Smooth muscle cell (in vitro differentiated cells): ENCODE results near the gene MUL1. TPM values are rescaled to one million over a fixed set of nuclear protein-coding genes. Genes with fewer than 3 reads are reported as not detected.
A peak's percentile ranks its signal among the peaks of the same experiment; 100 is the strongest.

ENCODE experiments used
- DNase-seq: peaks from one replicate; lab custom pipeline; 2025; ENCODE audit not compliant: unreplicated experiment; lab: John Stamatoyannopoulos, UW
- H2AFZ ChIP-seq: fragments of 200-600 bp; sonication (generic); 2 replicates; pipeline ENCODE4 v1.6.0; 2016; ENCODE audit warnings: antibody characterized with exemption, low read depth, mild to moderate bottlenecking
- H3F3A ChIP-seq: fragments of 200-600 bp; sonication (generic); 2 replicates; pipeline ENCODE4 v1.6.0; 2017; ENCODE audit warnings: antibody characterized with exemption, low read depth
- H3K27ac ChIP-seq: fragments of 200-600 bp; sonication (generic); 2 replicates; pipeline ENCODE4 v1.5.1; 2016; ENCODE audit warnings: low read depth, mild to moderate bottlenecking
- H3K27me3 ChIP-seq: fragments of 200-600 bp; sonication (generic); 2 replicates; pipeline ENCODE4 v1.6.1; 2016; ENCODE audit warnings: low read depth, mild to moderate bottlenecking
- H3K36me3 ChIP-seq: fragments of 200-600 bp; sonication (generic); 2 replicates; pipeline ENCODE4 v1.5.1; 2016; ENCODE audit warnings: low read depth
- H3K4me1 ChIP-seq: fragments of 200-600 bp; sonication (generic); 2 replicates; pipeline ENCODE4 v1.5.1; 2016; ENCODE audit warnings: low read depth
- H3K4me2 ChIP-seq: fragments of 200-600 bp; sonication (generic); 2 replicates; pipeline ENCODE4 v1.6.0; 2016; ENCODE audit warnings: mild to moderate bottlenecking
- H3K4me3 ChIP-seq: fragments of 200-600 bp; sonication (generic); 2 replicates; pipeline ENCODE4 v1.5.1; 2016; ENCODE audit warnings: mild to moderate bottlenecking
- H3K79me2 ChIP-seq: fragments of 200-600 bp; sonication (generic); 2 replicates; pipeline ENCODE4 v1.6.0; 2016; ENCODE audit warnings: low read depth, mild to moderate bottlenecking
- H3K9ac ChIP-seq: fragments of 200-600 bp; sonication (generic); 2 replicates; pipeline ENCODE4 v1.6.0; 2016; ENCODE audit warnings: low read depth
- H3K9me3 ChIP-seq: fragments of 200-600 bp; sonication (generic); replicated peaks from 2 replicates; pipeline ENCODE4 v1.5.1; 2016; ENCODE audit warnings: low read depth
- H4K20me1 ChIP-seq: fragments of 200-600 bp; sonication (generic); 2 replicates; pipeline ENCODE4 v1.6.0; 2016; ENCODE audit warnings: low read depth
- CTCF ChIP-seq: fragments of 200-600 bp; sonication (generic); IDR thresholded peaks from 2 replicates; pipeline ENCODE4 v1.5.1; 2017; ENCODE audit warnings: borderline replicate concordance, mild to moderate bottlenecking, antibody characterized with exemption; ENCODE audit not compliant: insufficient read depth, poor library complexity, severe bottlenecking
- WGBS: methylation state at CpG from one replicate; pipeline ENCODE4 v1.1.7; 2016; ENCODE audit warnings: low lambda C conversion rate; 5-methylcytosine and 5-hydroxymethylcytosine counted together
- polyA plus RNA-seq: library from polyadenylated mRNA; unstranded; fragments of >200 nt; fragmentation: Nextera tagmentation; extraction: Ambion mirVana; gene quantifications from 2 replicates; pipeline ENCODE4 v1.2.1, GENCODE V29; 2016
- total RNA-seq: library from RNA; depleted of rRNA; stranded (reverse); fragments of >200 nt; gene quantifications from 2 replicates; pipeline ENCODE4 v1.2.3, GENCODE V29; 2014

Gene MUL1
- total and polyA plus RNA-seq, 2 experiments from 2014 or later = 38.7 to 42.4 TPM

- peak; percentile 42 for DNase-seq
- no peaks in the 10 kb centered on the region for H3F3A ChIP-seq
- H4K20me1 ChIP-seq = no peaks in the 10 kb centered on the region
- H2AFZ ChIP-seq = peak overlapping the region; percentile 97
- H3K79me2 ChIP-seq = no peaks in the 10 kb centered on the region
- H3K4me3 ChIP-seq = peak overlapping the region; percentile 55
- H3K27me3 ChIP-seq = peaks cover 69% of the 10 kb centered on the region
- H3K4me2 ChIP-seq = peak overlapping the region; percentile 91
- TF ChIP-seq CTCF = no peak
- no peaks in the 10 kb centered on the region for H3K9me3 ChIP-seq
- H3K36me3 ChIP-seq = no peaks in the 10 kb centered on the region
- peaks cover 15% of the 10 kb centered on the region for H3K4me1 ChIP-seq
- H3K27ac ChIP-seq = no peak overlapping the region
- 5% methylated on average over 58 of the region's 82 CpGs for WGBS
- no peak overlapping the region for H3K9ac ChIP-seq
Measured at GRCh38 chr1:20552728-20553445, 44.9 kb upstream of the MUL1 start.

GRCh38 chr1:20551945-20552727 lies 44.2 kb upstream of the MUL1 start, which contains the start of gene FAM43B:
TSS of gene FAM43B (plus strand) at chr1:20552573. CDS start at chr1:20552974, 401 bp downstream.
- no peaks in the 10 kb centered on the region for H3K79me2 ChIP-seq

GRCh38 chr1:20551161-20551560 lies 43.2 kb upstream of the MUL1 start:
- no peak for DNase-seq
- 48% methylated on average over 3 of the region's 3 CpGs for WGBS
- Histone ChIP-seq H3K27me3 (peaks cover 63% of the 10 kb centered on the region), H4K20me1 (no peaks in the 10 kb centered on the region), H3K4me2 (no peak overlapping the region), H3K27ac (no peak overlapping the region), H3K9ac (no peak overlapping the region), H3K36me3 (no peaks in the 10 kb centered on the region), H3K9me3 (no peaks in the 10 kb centered on the region), H3F3A (no peaks in the 10 kb centered on the region), H3K4me3 (no peak overlapping the region), H3K79me2 (no peaks in the 10 kb centered on the region), H3K4me1 (peaks cover 15% of the 10 kb centered on the region), H2AFZ (no peak overlapping the region)
- no peak for TF ChIP-seq CTCF

More at GRCh38 chr1:20551945-20552727, 44.2 kb upstream of the MUL1 start, which contains the start of gene FAM43B:
- H3K27me3 ChIP-seq = peaks cover 66% of the 10 kb centered on the region
- H3K36me3 ChIP-seq = no peaks in the 10 kb centered on the region
- 5% methylated on average over 40 of the region's 47 CpGs for WGBS
- H3K4me3 ChIP-seq = peak within 1 kb of the TSS; percentile 55
- no peaks in the 10 kb centered on the region for H3F3A ChIP-seq
- H2AFZ ChIP-seq = peak within 1 kb of the TSS; percentile 97
- H3K27ac ChIP-seq = no peak within 1 kb of the TSS
- H3K4me1 ChIP-seq = peaks cover 15% of the 10 kb centered on the region
- no peak for TF ChIP-seq CTCF
- peak; percentile 62 for DNase-seq
- peak within 1 kb of the TSS; percentile 91 for H3K4me2 ChIP-seq
- H3K9me3 ChIP-seq = no peaks in the 10 kb centered on the region
- H3K9ac ChIP-seq = no peak within 1 kb of the TSS
- H4K20me1 ChIP-seq = no peaks in the 10 kb centered on the region
